Activated CD8-positive, alpha-beta memory T cell treated with anti-CD3 and anti-CD28 coated beads, Interleukin-2, amount 50 U/mL, for 4 hours (primary cell): ENCODE results near the gene MYO16.

ENCODE experiments used
- DNase-seq: peaks from one replicate; pipeline ENCODE4 v3.0.0-alpha.2; 2020

Gene MYO16

DNA sequence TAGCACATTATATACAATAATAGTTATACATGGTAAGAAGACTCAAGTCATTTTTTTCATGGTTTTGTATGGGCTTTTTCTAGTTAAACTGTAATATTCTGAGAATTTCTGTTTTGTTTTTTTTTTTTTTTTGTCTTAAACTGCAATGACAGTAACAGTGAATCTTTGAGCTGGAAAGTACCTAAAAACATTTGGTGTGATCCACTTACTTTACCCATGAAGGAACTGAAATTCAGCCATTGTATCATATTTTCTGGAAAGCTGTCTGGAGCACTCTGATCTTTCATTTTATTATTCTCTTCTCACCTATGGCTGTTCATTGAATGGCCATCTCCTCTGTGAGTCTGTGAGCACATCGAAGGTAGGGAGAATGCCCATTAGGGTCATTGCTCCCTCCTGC is 37.8 kb downstream of the MYO16 start:
- DNase-seq: no peak

DNA sequence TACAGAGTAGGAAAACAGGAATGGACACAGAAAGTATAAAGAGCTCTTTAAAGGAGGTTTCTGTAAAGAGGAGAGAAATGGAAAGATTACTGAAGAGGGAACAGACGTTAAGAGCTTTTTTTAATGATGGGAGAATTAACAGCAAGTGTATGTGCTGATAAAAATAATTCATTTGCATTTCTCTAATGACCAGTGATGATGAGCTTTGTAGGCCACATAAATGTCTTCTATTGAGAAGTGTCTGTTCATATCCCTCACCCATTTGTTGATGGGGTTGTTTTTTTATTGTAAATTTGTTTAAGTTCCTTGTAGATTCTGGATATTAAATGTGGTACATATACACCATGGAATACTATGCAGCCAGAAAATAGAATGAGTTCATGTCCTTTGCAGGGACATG is 40.0 kb downstream of the MYO16 start:
- DNase-seq: no peak

DNA sequence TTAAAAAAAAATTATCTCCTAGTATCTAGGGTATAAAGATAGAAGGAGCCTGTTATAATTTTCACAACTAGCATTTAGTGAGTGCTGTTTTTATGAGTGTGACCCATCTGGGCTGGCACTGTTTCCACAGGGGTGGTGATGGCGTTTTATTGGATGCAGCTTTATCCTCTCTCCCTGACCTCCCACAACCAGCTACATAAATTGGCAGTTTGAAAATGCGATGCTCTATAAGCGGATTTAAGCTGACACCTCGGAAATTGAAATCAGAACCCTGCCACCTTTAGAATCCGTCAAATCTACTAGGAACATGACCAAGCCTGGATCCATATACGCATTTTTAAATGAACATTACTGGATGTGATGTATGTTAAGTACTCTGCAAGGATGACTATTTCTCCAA is 44.9 kb downstream of the MYO16 start:
- no peak for DNase-seq

DNA sequence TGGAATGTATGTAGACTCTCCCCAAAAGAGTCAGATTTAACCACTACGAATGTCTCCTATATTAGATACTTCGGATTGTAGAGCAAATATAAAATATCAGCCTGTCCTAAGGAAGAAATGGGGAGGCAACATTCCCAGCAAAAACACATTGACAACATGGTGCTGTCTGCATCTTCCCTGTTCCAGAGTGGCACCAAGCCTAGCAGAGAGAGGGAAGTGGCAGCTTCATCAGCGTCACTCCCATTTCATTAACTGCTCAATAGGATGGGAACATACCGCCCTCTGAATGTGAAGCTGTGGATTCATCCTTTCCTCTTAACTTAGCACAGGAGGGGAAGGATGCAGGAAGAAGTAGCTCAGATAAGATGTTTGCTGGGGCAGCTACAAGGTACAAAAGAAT is 45.4 kb downstream of the MYO16 start:
- no peak for DNase-seq

DNA sequence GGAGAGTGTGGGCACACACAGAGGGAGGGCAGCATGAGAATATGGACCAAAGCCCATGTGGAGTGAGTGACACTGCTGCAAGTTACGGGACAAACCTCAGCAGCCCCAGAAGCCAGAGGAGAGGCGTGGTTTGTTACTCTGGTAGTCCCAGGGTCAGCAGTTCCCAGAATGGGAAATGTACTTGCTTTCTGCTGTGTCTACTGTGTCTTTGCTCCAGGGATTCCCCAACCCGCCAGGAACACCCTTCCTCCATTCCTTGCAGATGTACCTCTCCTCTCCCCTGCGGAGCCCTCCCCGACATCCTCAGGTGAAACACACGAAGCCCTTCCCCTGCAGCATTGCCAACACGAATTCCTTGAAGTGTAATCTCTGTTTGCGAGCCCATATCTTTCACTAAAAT is 47.2 kb downstream of the MYO16 start:
- no peak for DNase-seq

DNA sequence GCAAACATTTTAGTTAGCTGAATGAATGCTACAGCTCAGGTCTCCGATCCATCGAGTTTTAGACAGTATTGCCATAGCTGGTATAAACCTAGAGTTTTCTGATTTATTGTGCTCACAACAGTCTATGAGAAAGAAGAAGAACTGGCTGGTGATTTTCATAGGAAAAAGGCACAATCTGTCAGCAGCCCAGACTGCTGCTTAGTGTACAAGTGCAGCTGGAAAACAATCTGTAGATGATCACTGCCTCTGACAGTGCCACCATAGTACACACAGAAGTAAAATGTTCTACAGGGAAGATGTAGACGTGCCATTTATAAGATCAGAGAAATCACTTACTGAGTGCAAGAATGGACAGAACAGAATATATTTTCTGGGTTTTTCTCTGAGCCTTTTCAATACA is 48.4 kb downstream of the MYO16 start:
- no peak for DNase-seq

DNA sequence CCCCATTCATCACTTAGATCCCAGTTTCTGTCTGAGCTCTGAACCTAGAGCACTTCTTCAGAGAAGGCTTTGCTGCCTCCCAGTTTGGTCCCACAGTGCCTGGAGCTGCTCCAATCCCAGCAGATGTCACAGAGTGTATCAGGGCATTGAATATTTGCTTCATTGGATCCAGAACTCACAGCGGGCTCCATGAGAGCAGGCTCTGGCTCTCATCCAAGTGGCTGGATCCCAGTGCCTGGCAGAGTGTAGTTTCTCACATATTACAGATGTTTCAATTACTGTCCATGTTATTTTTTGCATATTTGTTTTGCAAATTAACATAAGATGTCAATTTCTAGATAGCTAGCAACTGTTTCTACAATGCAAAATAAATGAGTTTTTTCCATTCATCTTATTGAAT is 50.6 kb downstream of the MYO16 start:
- DNase-seq: no peak

DNA sequence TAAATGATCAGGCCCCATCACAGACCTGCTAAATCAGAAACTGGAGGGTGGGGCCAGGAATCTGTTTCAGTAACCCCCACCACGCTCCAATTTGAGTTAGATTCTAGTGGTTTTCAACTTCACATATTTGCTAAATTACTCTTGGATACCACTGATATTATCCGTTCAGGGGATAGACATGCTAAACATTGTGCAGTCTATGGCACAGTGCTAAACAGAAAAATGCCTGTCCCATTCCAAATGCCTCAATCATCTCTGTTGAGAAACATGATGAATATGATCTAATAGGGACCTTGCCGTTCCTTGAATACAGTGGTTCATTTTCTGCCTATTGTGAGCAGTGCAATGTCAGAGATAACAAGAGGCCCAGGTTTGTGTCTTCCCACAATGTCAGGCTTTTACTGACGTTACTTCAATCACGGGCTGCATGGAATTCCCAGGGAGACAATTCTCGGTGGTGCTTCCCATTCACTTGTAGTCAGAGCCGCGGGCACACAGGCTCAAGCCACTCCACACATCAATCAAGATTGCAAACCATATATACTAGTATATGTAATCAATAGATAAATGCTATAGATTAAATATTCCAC is 52.7 kb downstream of the MYO16 start:
- DNase-seq: no peak

DNA sequence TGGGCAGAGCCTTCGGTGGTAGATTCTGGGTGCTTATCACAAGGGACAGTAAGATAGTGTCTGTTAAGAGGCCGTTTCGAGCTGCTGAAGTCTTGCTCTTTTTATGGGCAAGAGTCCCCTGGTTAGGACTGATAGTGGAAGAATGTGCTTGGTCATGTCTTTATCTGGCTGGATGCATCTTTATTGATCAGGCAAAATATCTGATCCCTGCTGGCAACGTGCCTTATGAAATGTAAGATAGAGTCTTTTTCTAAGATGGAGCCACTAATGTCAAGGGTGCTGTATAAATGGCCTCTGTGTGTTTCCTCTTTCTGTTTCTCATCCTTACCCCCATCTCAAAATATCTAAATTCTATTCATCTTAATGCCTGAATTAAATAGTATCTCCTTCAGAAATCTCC is 53.3 kb downstream of the MYO16 start:
- DNase-seq: no peak

DNA sequence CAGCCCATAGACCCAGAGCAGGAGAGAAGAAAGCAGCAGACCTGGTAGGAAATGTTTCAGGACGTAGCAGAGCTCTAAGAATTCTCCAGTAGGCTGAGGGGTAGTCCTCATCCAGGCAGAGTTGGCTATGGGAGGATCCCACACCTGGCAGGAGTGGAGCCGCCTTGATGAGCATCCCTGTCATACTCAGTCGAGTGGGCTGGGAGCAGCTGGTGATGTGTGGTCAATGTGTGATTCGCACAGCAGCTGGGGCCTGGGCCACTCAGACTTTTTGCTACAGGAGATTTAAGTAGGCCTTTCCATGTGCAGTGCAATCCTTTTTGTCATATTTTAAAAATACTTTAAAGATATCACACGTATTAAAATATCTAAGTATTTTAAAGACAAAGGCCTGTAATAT is 56.6 kb downstream of the MYO16 start:
- DNase-seq: no peak

DNA sequence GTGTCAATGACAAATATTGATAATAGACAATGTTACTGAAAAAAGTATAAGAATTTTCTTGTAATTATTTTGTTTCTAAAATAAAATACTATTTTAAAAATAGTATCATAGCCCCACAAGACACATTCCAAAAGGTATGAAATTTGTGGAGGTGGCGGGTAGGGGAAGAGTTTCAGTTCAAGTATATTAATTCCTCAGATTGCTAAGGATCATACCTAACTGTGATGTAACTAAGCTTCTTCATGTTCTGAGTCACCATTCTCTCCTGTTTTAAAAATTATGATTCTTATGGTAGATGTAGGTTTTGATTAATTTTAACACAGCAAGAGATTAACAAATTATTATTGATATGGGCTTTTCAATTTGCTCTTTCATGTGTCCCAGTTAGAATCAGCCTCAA is 61.3 kb downstream of the MYO16 start:
- DNase-seq: no peak

DNA sequence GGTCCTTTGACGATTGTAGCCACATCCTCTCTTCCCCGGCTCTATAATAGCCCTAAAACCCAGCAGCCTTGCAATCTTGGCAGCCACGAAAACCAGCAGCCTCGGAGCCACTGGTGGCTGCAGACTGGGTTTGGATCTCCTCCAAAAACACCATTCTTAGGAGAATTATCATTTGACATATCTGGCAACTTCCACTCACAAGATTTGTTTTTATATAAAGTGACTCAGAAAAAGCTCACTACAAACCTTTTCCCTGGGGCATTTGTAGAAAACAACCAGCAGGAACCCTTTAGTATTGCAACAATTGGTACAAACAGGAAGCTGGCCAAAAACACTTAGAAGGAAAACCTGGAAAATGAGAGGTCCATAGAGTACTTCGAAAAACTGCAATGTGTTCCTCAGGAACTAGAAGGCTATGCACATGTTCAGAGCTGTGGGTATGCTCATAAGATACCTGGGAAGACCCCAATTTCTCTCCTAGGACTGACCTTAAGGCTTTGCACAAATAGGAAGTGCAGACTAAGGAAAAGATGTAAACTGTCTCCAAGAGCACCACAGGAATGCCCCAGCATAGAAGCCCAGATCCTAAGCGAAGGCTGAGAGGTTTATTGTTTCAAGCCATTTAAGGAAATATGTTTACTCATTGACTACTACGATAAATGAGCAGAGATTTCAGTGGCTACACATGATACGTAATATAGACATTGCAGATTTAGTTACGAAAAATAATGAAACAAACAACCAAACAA is 71.2 kb downstream of the MYO16 start:
- DNase-seq: no peak

DNA sequence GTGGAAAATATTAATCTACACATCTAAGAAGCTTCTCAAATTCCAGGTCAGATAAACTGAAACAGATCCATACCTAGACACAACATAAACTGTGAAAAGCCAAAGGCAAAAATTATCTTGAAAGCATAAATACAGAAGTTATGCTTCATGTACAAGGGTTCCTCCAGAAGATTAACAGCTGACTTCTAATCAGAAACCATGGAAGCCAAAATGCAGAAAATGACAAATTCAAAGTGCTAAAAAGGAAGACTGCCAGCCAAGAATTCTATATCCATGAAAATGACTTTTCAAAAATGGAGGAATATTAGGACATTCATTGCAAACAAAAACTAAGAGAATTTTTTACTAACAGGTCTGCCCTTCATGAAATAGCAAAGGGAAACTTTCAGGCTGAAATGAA is 72.8 kb downstream of the MYO16 start:
- no peak for DNase-seq

DNA sequence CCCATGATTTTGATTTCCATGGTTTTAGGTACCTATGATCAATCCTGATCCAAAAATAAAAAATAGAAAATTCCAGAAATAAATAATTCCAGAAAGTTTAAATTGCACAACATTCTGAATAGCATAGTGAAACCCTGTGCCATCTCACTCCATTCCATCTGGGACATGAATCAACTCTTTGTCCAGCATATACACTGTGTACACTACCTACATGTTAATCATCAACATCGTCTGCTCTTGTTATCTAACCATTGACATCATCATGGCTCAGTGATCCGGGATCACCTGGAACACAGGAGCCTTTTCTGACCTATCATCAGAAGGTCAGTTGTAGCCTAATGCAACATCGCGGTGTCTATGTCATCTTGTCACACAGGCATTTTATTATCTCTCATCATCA is 75.6 kb downstream of the MYO16 start:
- DNase-seq: no peak

DNA sequence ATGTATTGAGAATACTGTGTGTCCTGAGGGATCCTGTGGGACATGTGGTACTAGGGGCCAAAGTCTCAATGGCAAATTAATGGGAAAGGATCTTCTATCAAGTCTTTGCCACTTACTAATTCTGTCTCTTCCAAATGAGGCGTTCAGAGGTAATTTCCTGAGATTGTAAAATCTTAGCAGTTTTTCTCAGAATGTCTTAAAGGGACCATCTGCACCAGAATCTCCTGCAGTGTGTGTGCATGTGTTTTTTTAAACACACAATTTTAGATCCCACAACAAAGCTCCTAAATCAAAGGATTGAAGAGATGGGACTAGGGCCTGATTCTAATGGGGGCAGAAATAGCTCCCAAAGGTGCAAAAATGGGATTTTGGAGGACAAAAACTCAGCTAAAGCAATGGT is 78.2 kb downstream of the MYO16 start:
- DNase-seq: no peak

DNA sequence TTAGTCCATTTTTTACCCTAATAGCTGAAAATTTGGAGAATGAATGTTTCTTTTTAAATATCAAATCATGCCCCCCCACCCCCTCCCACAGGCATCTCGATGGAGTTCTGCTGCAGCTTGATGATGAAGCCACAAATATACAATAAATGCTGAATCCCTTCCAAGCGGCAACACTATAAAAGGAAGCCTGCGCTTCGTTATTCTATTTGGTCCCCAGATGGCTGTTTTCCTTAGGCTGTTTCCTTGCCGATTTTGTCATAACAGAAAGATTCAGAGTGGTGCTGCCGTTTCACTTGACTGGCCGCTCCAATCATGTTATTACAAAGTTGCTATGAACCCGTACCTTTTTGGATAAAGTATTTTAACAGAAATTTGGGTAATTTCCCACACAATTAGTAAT is 79.5 kb downstream of the MYO16 start:
- no peak for DNase-seq

DNA sequence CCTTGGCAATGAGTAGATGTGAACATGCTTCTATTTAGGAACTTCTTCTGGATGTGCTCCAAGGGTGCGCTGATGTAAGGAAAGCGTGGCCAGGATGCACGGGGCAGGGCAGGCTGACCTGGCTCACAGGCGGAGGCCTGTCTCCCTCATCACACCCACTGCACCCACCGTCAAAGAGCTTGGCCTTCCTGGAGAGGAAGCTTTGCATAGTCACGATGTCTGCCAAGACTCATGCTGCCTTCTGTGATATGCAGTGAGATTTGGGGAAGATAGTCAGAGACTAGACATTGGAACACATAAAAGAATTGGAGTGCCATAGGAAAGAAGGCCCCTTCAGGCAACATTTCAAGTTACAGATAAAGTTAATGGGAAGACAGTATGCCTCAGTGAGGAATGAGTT is 82.0 kb downstream of the MYO16 start:
- DNase-seq: no peak

DNA sequence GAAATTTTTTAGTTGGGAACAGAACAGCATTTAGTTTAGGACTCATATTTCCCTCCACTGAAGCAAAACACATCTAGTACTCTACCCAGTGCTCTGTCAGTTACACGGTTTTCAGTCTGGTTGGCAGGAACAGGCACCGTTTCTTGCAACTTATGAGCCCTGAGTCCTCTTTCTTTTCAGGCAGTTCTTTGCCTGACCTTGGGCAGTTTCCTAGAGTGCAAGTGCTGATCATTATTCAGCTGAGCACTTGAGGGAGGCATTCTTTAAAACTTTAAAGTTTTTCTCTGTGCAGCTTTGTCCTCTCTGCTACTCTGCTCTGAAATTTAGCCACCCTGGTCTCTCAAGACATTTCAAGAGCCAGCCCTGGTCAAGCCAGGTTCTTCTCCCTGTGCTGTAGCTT is 96.1 kb downstream of the MYO16 start:
- no peak for DNase-seq

DNA sequence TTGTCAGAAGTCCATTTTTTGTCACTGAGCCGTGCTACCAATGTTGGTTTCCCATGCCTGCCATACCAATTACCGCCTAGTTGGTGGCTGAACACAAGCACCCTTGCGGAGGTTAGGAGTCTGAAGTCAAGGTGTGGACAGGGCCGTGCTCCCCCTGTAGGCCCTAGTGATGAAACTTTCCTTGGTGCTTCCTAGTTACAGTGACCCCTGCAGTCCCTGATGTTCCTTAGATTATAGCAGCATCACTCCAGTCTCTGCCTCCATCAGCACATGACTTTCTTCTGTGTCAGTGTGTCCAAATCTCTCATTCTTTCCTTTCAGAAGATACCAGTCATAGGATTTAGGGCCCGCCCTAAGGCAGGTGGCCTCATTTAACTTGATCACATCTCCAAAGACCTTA is 99.0 kb downstream of the MYO16 start:
- DNase-seq: no peak

DNA sequence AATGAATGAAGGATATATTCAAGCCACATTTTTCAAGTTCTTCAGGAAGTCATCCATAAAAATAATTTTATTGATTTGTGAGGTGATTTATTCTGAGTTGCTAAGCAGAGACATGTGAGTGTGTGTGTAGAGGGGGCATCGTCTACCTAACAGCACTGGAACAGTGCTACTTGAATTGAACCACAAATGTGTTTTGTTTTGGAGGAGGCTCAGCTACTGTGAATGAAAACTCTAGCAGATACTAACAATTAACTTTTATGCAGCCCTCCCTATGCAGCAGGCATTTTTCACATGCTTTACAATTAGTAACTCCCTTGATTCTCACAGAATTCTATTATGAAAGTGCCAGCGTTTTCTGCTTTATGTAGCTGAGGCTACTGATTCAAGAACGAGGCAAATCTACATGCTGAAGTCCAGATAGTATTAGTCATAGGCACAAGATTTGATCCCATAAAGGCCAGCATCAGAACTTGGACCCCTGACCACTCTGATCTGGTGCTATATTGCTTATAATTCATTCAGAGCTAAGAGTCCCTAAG is 103.7 kb downstream of the MYO16 start:
- DNase-seq: no peak

DNA sequence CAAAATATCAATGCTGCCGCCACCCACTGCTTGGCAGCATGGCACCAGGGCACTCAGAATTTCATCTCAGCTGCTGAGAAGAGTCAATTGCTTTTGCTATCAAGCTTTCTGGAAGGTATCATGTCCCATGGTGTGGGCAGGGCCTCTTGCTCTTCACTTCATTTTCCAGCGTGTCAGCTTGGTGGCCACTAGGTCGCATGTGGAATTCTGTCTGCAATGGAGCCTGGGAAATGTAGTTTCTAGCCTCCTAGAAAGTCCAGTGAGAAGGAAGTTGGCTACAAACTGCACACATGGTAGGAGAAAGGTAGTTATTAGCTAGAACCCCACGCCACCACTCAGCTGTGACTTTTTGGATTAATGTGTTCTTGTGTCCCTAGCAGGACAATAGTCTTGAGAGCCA is 105.3 kb downstream of the MYO16 start:
- DNase-seq: no peak

DNA sequence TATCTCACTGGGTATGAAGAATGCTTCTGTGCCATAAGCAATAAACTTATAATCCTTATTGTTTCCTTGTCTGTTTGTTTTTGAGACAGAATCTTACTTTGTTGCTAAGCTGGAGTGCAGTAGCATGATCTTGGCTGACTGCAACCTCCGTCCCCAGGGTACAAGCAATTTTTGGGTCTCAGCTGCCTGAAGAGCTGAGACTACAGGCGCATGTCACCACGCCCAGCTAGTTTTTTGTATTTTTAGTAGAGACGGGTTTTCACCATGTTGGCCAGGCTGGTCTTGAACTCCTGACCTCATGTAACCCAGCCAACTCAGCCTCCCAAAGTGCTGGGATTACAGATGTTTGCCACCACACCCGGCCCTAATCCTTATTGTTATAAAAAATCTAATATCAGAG is 112.5 kb downstream of the MYO16 start:
- no peak for DNase-seq

DNA sequence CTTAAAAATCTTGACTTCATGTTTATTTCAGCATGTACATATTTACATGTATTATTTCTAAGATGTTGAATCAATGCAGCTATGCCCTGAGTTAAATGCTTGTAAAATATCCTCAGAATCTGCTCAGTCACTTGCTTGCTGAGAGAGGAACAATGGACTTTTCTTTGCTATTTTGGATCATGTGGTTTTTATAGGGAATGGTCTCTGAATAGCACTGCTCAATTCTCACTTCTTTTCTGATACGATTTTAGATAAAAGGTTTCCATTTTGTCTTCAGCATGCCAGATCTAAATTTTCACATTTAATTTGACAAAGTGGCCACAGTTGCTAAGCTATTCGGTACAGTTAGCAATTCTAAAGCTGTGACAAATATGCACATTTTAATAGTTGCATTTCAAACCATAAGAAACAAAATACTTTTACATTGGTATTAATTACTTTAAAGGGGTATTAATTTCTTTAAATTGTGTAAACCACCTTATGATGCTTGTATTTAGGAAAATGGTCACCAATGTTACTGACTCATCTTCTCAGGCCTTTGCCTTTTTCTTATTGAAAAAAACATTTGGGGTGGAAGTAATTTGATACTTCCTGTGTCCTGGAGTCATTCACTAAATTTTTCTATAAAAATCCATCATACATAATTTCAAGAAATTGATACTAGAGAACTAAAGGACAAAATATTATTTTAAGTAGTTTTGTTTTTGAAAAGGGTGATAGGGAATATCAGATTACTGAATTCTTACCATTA is 113.5 kb downstream of the MYO16 start:
- DNase-seq: no peak

DNA sequence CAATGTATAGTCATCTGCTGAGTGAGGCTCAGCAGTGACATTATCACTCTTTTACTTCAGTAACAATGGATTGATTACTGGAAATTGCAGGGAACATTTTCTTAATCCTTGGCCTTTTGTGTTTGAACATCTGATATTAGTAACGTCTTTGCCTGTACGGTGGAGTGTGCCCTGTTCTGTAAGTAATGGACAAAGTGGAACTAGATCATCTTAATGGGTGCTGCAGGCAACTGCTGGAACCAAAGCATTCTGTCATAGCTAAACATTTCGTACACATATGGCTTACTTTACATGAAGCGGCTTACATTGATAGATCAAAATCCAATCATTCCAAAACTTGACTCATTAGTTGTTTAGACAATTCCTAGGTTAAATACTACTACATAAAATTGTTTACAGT is 114.1 kb downstream of the MYO16 start:
- DNase-seq: no peak
